Pancreas (tissue), 10 donors: ENCODE data around the gene MAEL. TPM values are rescaled to one million over a fixed set of nuclear protein-coding genes. Genes with fewer than 3 reads are reported as not detected.

Source experiments
- ATAC-seq, 4 donors: fragments of 200-7000 bp; cut with Tn5 transposase; one replicate each; pipeline versions ENCODE4 v1.8.0 to v1.9.1; 2020; ENCODE audit warnings: mild to moderate bottlenecking in 4 of 4, moderate library complexity in 4 of 4
- DNase-seq, 6 donors: peaks; one replicate each; pipeline ENCODE4 v3.0.0-alpha.2; 2020
- FAIRE-seq: peaks from 2 replicates; lab custom pipeline; 2012; peaks lifted over from hg19 to GRCh38; lab: Jason Lieb, UNC
- H3K27ac ChIP-seq, 4 donors: fragments of 200-600 bp; sonication (generic); 1 replicate in 3 of 4; 2 replicates in 1 of 4; pipeline versions ENCODE4 v1.5.0 to v1.8.0; 2020
- H3K27me3 ChIP-seq, 4 donors: fragments of 200-600 bp; one replicate each; pipeline ENCODE4 v1.8.0; 2021
- H3K36me3 ChIP-seq, 3 donors: fragments of 200-600 bp; sonication (generic) in 1 of 3; one replicate each; pipeline versions ENCODE4 v1.5.0 to v1.8.0; 2020 to 2021
- H3K4me1 ChIP-seq, 3 donors: fragments of 200-600 bp; one replicate each; pipeline ENCODE4 v1.8.0; 2021
- H3K4me3 ChIP-seq, 4 donors: fragments of 200-600 bp; sonication (generic) in 2 of 4; one replicate each; pipeline versions ENCODE4 v1.5.0 to v1.8.0; 2020 to 2021
- H3K9me3 ChIP-seq, 4 donors: fragments of 200-600 bp; one replicate each; pipeline ENCODE4 v1.8.0; 2021
- CTCF ChIP-seq, 4 donors: fragments of 200-600 bp; sonication (generic) in 3 of 4; IDR thresholded peaks; one replicate each; pipeline versions ENCODE4 v1.5.0 to v1.8.0; 2021; ENCODE audit warnings: antibody characterized with exemption in 4 of 4
- WGBS, 2 donors: extraction: QIAGEN DNeasy Blood & Tissue Kit; methylation state at CpG; one replicate each; pipeline ENCODE4 v1.1.7; 2013; 5-methylcytosine and 5-hydroxymethylcytosine counted together
- intact Hi-C, 3 donors: fragments of 100-400 bp; cut with DNase I; formaldehyde crosslinking; loops; one replicate each; pipeline versions ENCODE4 v1.11.1 to v1.14.2; 2022
- polyA plus RNA-seq, 2 donors: library from polyadenylated mRNA; stranded (reverse); fragments of 200-250 nt; gene quantifications; one replicate each; pipeline ENCODE4 v1.2.3, GENCODE V29; 2013
- total RNA-seq, 6 donors: library from RNA; stranded (reverse); fragmentation: NEBNext Ultra II Directional in 4 of 6; extraction: Animal tissue kit (Norgen Biotek cat#: 25700) in 4 of 6; gene quantifications; one replicate each; pipeline versions ENCODE4 v1.2.1 to v1.2.4, GENCODE V29; 2021 to 2023
- donor health status: healthy with polysubstance abuse.
- donor health status: DM: no; HTN: no; CAD: no; lungs with moderate emphysema.
- donor health status: DM: no; HTN: no; CAD: no.
- donor health status: control.
- donor health status: control.
- donor health status: Bipolar disorder and iron deficiency.
- donor health status: DM: yes; HTN: yes; CAD: no.
- donor health status: DM: no; HTN: no; CAD: no.
- donor health status: DM: no; HTN: no; CAD: no.
- donor health status: DM: yes; HTN: yes; CAD: no.

MAEL gene
- total and polyA plus RNA-seq, 8 donors = 0.12 to 0.23 TPM; not detected in 6

- FAIRE-seq = no peak
- Histone ChIP-seq H3K9me3 (no peaks in the 10 kb centered on the region), H3K36me3 (no peaks in the 10 kb centered on the region), H3K27ac (no peak overlapping the region), H3K4me1 (no peaks in the 10 kb centered on the region), H3K4me3 (no peak overlapping the region), H3K27me3 (no peaks in the 10 kb centered on the region)
- 81 to 85% methylated on average over 5 of the region's 5 CpGs for WGBS, 2 donors
- no peak for DNase-seq
- ATAC-seq = no peak
- TF ChIP-seq CTCF (IDR thresholded peaks at IDR 0.05) = no peak
- intact Hi-C loops = no loop called here
These were observed 62.8 kb downstream of the MAEL start for GRCh38 chr1:167051907-167052306.

- DNase-seq (no peak), FAIRE-seq (no peak), ATAC-seq (peak in 2 of 4 donors; percentile 50 to 59)
- Histone ChIP-seq H3K36me3 (no peaks in the 10 kb centered on the region), H3K4me1 (no peaks in the 10 kb centered on the region), H3K27me3 (no peaks in the 10 kb centered on the region), H3K4me3 (no peak overlapping the region), H3K9me3 (no peaks in the 10 kb centered on the region), H3K27ac (no peak overlapping the region)
- intact Hi-C loops = no loop called here
- peak; percentile 7 to 26 (median 20) for TF ChIP-seq CTCF (IDR thresholded peaks at IDR 0.05)
- 65 to 72% methylated on average over 8 of the region's 8 CpGs for WGBS, 2 donors
These were observed 63.3 kb downstream of the MAEL start for GRCh38 chr1:167052389-167052788.

- no peak for DNase-seq
- Histone ChIP-seq H3K4me3 (no peak overlapping the region), H3K27ac (no peak overlapping the region), H3K27me3 (no peaks in the 10 kb centered on the region), H3K36me3 (no peaks in the 10 kb centered on the region), H3K4me1 (no peaks in the 10 kb centered on the region), H3K9me3 (no peaks in the 10 kb centered on the region)
- no peak for ATAC-seq
- TF ChIP-seq CTCF (IDR thresholded peaks at IDR 0.05) = no peak
- intact Hi-C loops = no loop called here
- 52 to 71% methylated on average over 3 of the region's 3 CpGs for WGBS, 2 donors
- no peak for FAIRE-seq
These were observed 65.5 kb downstream of the MAEL start for GRCh38 chr1:167054531-167054930.

- no peaks in the 10 kb centered on the region for H3K4me1 ChIP-seq
- H3K27me3 ChIP-seq = no peaks in the 10 kb centered on the region
- intact Hi-C loops = loop anchor here in 1 of 3 donors (5.0 kb wide), 1 partner anchor 148 kb away; no protein-coding TSS in a partner anchor
- H3K9me3 ChIP-seq = no peaks in the 10 kb centered on the region
- no peak overlapping the region for H3K4me3 ChIP-seq
- WGBS, 2 donors = 59 to 74% methylated on average over 14 of the region's 14 CpGs
- no peak for DNase-seq
- no peak for ATAC-seq
- no peaks in the 10 kb centered on the region for H3K36me3 ChIP-seq
- TF ChIP-seq CTCF (IDR thresholded peaks at IDR 0.05) = no peak
- no peak for FAIRE-seq
- H3K27ac ChIP-seq = no peak overlapping the region
These were observed 66.0 kb downstream of the MAEL start for GRCh38 chr1:167054946-167055630.
